HEK293 (cell line): Measurements from ENCODE around the gene GAL3ST2.

Experiments used
- CTCF ChIP-seq: fragments of 450-650 bp; formaldehyde crosslinking; IDR thresholded peaks from 2 replicates; pipeline ENCODE4 v1.5.1; 2016; ENCODE audit warnings: missing biosample characterization, missing genetic modification characterization
- REPIN1 ChIP-seq: fragments of 450-650 bp; formaldehyde crosslinking; IDR thresholded peaks from 2 replicates; pipeline ENCODE4 v1.5.1; 2017; ENCODE audit warnings: missing biosample characterization, missing genetic modification characterization, low read depth
- SETDB1 ChIP-seq: IDR thresholded peaks from one replicate; pipeline ENCODE4 v1.6.1; 2017; ENCODE audit warnings: mild to moderate bottlenecking, low read length, moderate library complexity, mixed read lengths; ENCODE audit not compliant: insufficient read length
- YY1 ChIP-seq: fragments of 450-650 bp; formaldehyde crosslinking; IDR thresholded peaks from 2 replicates; pipeline ENCODE4 v1.5.1; 2018; ENCODE audit warnings: missing biosample characterization, missing genetic modification characterization
- ZBTB7A ChIP-seq: fragments of 450-650 bp; formaldehyde crosslinking; IDR thresholded peaks from 2 replicates; pipeline ENCODE4 v1.5.1; 2016; ENCODE audit warnings: low read depth, missing biosample characterization, missing genetic modification characterization
- ZFHX2 ChIP-seq: fragments of 450-650 bp; formaldehyde crosslinking; conservative IDR thresholded peaks from 2 replicates; pipeline ENCODE4 v1.5.1; 2016; ENCODE audit warnings: missing biosample characterization, missing genetic modification characterization
- ZNF555 ChIP-seq: fragments of 450-650 bp; formaldehyde crosslinking; conservative IDR thresholded peaks from 2 replicates; pipeline ENCODE4 v1.5.1; 2017; ENCODE audit warnings: missing biosample characterization, mild to moderate bottlenecking, missing genetic modification characterization, inconsistent platforms
- ZNF639 ChIP-seq: fragments of 450-650 bp; formaldehyde crosslinking; IDR thresholded peaks from 2 replicates; pipeline ENCODE4 v1.5.1; 2016; ENCODE audit warnings: missing biosample characterization, missing genetic modification characterization
- ZNF692 ChIP-seq: fragments of 450-650 bp; formaldehyde crosslinking; IDR thresholded peaks from 2 replicates; pipeline ENCODE4 v1.5.1; 2016; ENCODE audit warnings: missing biosample characterization, missing genetic modification characterization
- ZNF76 ChIP-seq: fragments of 450-650 bp; formaldehyde crosslinking; IDR thresholded peaks from 2 replicates; pipeline ENCODE4; 2016; ENCODE audit warnings: low read depth, missing biosample characterization, missing genetic modification characterization, borderline replicate concordance

- no peak for TF ChIP-seq CTCF (tag by site-specific recombination)
- TF ChIP-seq ZNF639 (tag by site-specific recombination): no peak
- no peak for TF ChIP-seq ZNF76
- TF ChIP-seq REPIN1 (tag by site-specific recombination): no peak
- TF ChIP-seq ZNF692: no peak
- TF ChIP-seq ZNF555 (tag by site-specific recombination): no peak
- no peak for TF ChIP-seq ZFHX2 (tag by site-specific recombination)
- TF ChIP-seq ZBTB7A (tag by site-specific recombination): no peak
- peak; percentile 98 for TF ChIP-seq SETDB1
- TF ChIP-seq YY1: no peak
Observed at GRCh38 chr2:241780939-241781569, 4.4 kb downstream of the GAL3ST2 start.
